HS-5 (cell line): ENCODE data around the gene EPB41L3.
A peak's percentile ranks its signal among the peaks of the same experiment; 100 is the strongest.

ENCODE experiments used
- DNase-seq: peaks from one replicate; pipeline ENCODE4 v3.0.0-alpha.2; 2012; ENCODE audit warnings: low read depth

Gene EPB41L3

GRCh38 chr18:5451871-5452270 lies 91.9 kb downstream of the EPB41L3 start:
- DNase-seq, result no peak

- DNase-seq, result no peak
Measured at GRCh38 chr18:5451150-5451549, 92.6 kb downstream of the EPB41L3 start.

- no peak for DNase-seq
Measured at GRCh38 chr18:5449858-5450509, 93.8 kb downstream of the EPB41L3 start.

- no peak for DNase-seq
Measured at GRCh38 chr18:5447442-5447841, 96.4 kb downstream of the EPB41L3 start.

GRCh38 chr18:5444847-5445246 lies 99.0 kb downstream of the EPB41L3 start:
- no peak for DNase-seq

GRCh38 chr18:5444269-5444668 lies 99.5 kb downstream of the EPB41L3 start:
- peak; percentile 49 for DNase-seq

GRCh38 chr18:5439986-5440696 lies 103.7 kb downstream of the EPB41L3 start:
- no peak for DNase-seq

- no peak for DNase-seq
Measured at GRCh38 chr18:5434425-5434824, 109.4 kb downstream of the EPB41L3 start.

- no peak for DNase-seq
Measured at GRCh38 chr18:5431836-5432575, 111.8 kb downstream of the EPB41L3 start.

- DNase-seq, result no peak
Measured at GRCh38 chr18:5430131-5430530, 113.7 kb downstream of the EPB41L3 start.

GRCh38 chr18:5429681-5430080 lies 114.1 kb downstream of the EPB41L3 start:
- DNase-seq, result no peak

GRCh38 chr18:5425721-5426120 lies 118.1 kb downstream of the EPB41L3 start:
- DNase-seq, result no peak

GRCh38 chr18:5424903-5425664 lies 118.7 kb downstream of the EPB41L3 start:
- DNase-seq, result no peak

GRCh38 chr18:5422626-5423025 lies 121.2 kb downstream of the EPB41L3 start:
- DNase-seq, result no peak

- DNase-seq, result no peak
Measured at GRCh38 chr18:5421981-5422380, 121.8 kb downstream of the EPB41L3 start.

- DNase-seq, result no peak
Measured at GRCh38 chr18:5420906-5421305, 122.9 kb downstream of the EPB41L3 start.

GRCh38 chr18:5419601-5420000 lies 124.2 kb downstream of the EPB41L3 start:
- DNase-seq, result no peak

GRCh38 chr18:5419030-5419429 lies 124.8 kb downstream of the EPB41L3 start:
- no peak for DNase-seq

GRCh38 chr18:5417342-5417741 lies 126.5 kb downstream of the EPB41L3 start:
- no peak for DNase-seq

GRCh38 chr18:5416112-5416511 lies 127.7 kb downstream of the EPB41L3 start:
- no peak for DNase-seq

- no peak for DNase-seq
Measured at GRCh38 chr18:5415665-5416064, 128.1 kb downstream of the EPB41L3 start.

GRCh38 chr18:5415031-5415430 lies 128.8 kb downstream of the EPB41L3 start:
- DNase-seq, result no peak
